GM13976 (cell line): ENCODE results near the gene RASGRP1.

Source experiments
- DNase-seq: peaks from one replicate; pipeline ENCODE4 v3.0.0; 2012; ENCODE audit warnings: low spot score
- in situ Hi-C: fragments of 300-500 bp; cut with MboI; formaldehyde crosslinking; loops from one replicate; pipeline ENCODE4 v1.12.0; 2022; ENCODE audit warnings: low sequenced_read_pairs, mixed read lengths, inconsistent platforms; ENCODE audit not compliant: unreplicated experiment
- TF ChIP-seq, protein P1 (sequence below): IDR thresholded peaks from 2 replicates; pipeline ENCODE4 v1.5.1; 2012; ENCODE audit warnings: borderline replicate concordance, mild to moderate bottlenecking; ENCODE audit not compliant: insufficient read depth; ENCODE audit errors: extremely low read depth, missing control alignments, control extremely low read depth

The RASGRP1 gene

DNA sequence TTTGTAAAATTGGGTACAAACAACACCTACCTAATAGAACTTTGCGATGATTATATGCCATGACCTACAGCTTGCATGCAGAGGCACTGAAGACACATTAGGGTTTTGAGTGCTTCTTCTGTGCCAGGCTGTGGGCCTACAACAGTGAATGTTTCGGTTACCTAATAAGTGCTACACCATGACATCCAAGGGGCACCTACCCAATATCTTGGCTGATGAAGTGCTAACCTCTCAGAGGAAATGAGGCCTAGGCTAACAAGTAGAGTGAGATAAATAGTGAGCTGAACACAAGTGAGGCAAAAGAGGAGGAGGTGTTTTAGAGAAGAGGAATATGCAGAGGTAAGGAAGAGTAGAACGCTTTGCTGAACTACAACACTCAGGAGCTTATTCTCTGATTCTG lies 12.2 kb upstream of the RASGRP1 start:
- in situ Hi-C loops: no loop called here
- no peak for DNase-seq
- TF ChIP-seq, protein P1, sequence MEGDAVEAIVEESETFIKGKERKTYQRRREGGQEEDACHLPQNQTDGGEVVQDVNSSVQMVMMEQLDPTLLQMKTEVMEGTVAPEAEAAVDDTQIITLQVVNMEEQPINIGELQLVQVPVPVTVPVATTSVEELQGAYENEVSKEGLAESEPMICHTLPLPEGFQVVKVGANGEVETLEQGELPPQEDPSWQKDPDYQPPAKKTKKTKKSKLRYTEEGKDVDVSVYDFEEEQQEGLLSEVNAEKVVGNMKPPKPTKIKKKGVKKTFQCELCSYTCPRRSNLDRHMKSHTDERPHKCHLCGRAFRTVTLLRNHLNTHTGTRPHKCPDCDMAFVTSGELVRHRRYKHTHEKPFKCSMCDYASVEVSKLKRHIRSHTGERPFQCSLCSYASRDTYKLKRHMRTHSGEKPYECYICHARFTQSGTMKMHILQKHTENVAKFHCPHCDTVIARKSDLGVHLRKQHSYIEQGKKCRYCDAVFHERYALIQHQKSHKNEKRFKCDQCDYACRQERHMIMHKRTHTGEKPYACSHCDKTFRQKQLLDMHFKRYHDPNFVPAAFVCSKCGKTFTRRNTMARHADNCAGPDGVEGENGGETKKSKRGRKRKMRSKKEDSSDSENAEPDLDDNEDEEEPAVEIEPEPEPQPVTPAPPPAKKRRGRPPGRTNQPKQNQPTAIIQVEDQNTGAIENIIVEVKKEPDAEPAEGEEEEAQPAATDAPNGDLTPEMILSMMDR: no peak

DNA sequence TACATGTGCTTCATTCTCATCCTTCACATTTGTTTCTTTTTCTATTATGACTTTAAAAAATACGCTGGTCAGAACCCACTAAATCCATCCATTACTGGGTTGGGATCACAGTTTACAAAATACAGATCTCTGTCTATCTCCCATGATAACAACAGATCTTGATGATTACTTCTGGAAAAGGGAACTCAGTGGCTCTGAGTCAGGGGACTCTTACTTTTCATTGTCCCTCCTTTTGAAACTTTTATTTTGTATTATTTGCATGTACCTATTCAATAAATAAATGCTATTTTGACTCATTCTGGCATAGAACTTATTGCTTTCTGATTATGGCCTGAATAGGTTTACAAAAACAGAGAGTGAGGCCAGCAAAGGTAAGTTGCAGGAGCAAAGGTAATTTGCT lies 11.6 kb upstream of the RASGRP1 start:
- in situ Hi-C loops: no loop called here
- TF ChIP-seq, protein P1: no peak
- DNase-seq: no peak

DNA sequence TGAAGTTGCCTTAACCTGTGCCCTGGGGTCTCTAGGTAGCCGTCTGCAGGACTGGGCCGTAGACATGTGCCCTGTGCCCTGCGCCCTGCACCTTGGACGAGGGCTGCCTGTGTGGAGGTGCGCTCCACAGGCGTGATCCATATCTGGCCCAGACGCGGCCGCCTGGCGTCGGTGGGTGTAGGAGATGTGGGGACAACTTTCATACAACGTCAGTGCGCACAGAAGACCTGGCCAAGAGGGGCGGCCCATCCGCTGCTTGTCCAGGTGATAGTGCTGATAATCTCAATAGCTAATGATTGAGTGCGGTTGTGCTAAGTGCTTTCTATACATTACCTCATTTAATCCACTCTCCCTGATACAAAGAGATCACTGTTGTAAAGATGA lies 665 bp upstream of the RASGRP1 start:
- TF ChIP-seq, protein P1: no peak
- in situ Hi-C loops: no loop called here
- DNase-seq: peak; percentile 24

DNA sequence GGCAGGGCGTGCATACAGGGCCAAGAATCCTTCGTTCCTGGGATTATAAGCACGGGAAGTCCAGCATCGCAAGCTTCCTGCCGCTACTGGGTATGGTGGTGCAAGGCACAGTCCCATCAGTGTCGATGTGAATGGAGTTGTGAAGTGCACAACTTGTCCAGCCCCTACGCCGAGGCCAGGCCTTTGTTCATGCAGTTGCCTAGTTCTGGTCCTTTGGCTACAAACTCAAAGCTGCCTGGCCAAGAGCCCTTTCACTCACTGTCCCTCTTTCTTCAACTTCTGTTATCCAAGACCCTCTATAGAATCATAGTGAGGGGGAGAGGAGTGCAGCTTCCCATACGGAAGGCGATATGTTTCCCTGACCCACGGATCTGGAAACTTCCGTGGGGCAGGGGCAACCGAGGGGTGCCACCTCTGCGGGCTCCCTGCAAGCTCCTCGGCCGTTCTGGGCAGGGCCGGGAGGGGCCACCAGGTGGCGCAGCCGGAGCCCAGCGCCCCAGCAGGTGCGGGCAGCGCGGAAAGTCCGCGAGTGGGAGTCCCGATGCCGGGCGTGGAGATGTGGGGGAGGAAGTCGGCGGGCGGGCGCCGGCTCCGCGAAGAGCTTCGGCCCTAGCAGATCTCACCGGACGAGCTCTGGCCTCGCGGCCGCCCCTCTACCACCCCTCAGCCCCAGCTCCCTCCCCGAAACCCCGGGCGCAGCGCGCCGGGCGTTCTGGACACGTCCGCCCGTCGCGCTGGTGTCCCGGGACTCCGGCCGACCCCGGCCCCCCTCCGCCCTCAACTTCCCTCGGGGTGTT lies 693 bp downstream of the RASGRP1 start:
- TF ChIP-seq, protein P1: peak; percentile 96
- peak; percentile 85 for DNase-seq
- in situ Hi-C loops: loop anchor here (5.0 kb wide), 1 partner anchor 113 kb away; no protein-coding TSS in a partner anchor

DNA sequence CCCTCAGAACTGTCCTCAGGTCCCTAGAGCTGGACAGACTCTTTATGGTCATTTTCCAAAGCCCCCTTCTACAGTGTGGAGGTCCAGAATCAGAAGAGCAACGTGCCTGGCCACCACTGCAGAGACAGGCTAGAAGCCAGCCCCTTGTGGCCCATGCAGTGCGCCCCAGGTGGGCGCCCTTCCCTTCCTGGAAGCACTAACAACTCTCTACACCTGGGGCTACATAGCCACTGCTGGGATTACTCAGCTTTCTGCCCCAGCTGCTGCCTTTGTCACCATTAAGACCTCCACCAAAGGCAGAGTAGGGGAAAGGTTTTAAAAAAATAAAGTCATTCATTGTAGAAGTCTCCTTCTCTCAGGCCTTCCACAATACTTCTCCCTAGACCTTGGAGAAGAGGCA lies 2.3 kb downstream of the RASGRP1 start:
- in situ Hi-C loops: loop anchor here (5.0 kb wide), 1 partner anchor 115 kb away; no protein-coding TSS in a partner anchor
- TF ChIP-seq, protein P1: no peak
- no peak for DNase-seq

DNA sequence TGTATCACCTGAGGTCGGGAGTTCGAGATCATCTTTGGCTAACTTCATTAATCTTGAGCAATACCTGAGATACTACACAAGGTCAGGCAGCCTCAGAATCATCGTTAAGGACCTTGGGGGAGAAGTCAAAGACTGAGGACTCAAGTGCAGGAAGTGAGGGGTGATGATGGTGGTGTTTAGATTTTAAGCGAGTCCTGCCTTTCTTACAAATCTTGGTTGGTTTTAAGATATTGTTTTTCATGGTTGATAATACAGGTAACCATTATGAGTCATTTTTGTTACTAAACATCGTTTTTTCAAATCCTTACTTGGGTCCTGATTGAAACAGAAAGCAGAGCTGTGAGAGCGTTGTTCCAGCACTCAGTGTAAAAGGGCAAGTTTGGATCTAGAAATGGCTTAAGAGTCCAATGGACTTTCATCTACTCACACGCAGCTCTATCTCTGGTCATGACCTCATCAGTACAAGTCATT lies 4.1 kb downstream of the RASGRP1 start:
- TF ChIP-seq, protein P1: no peak
- in situ Hi-C loops: loop anchor here (5.0 kb wide), 1 partner anchor 117 kb away; no protein-coding TSS in a partner anchor
- peak; percentile 30 for DNase-seq
